ENCODE data around the gene MDH2. TPM values are rescaled to one million over a fixed set of nuclear protein-coding genes. Genes with fewer than 3 reads are reported as not detected.

The MDH2 gene
- total and polyA plus RNA-seq, 2 of the 4 experiments (the other 2 are of a cell fraction) = 55.4 to 206 TPM

- dilution Hi-C loops (cut with HindIII; ENCODE audit: low sequenced_read_pairs, unreplicated experiment) = no loop called here
- Histone ChIP-seq H3K14ac (replicated peaks; ENCODE audit: low read depth, low read length) (no peak overlapping the region), H3K9me3 (ENCODE audit: control insufficient read depth, insufficient read depth, low read length) (no peaks in the 10 kb centered on the region), H3K4me2 (ENCODE audit: low read depth, low read length) (no peak overlapping the region), H3K4me3 (ENCODE audit: insufficient read depth, low read depth, low read length) (no peak overlapping the region), H3K23ac (ENCODE audit: low read depth, low read length) (no peak overlapping the region), H4K5ac (ENCODE audit: low read depth, low read length) (no peak overlapping the region), H3K79me1 (ENCODE audit: low read depth in 1 of 2, low read length in 2 of 2) (peaks cover 14 to 48% of the 10 kb centered on the region in 2 experiments), H3K27ac (ENCODE audit: insufficient read depth, low read length) (no peak overlapping the region), H4K20me1 (ENCODE audit: insufficient read depth, low read length) (peaks cover 12% of the 10 kb centered on the region), H4K8ac (ENCODE audit: low read depth in 2 of 2, low read length in 2 of 2) (no peak overlapping the region), H2BK120ac (ENCODE audit: low read depth, low read length) (no peak overlapping the region), H3K18ac (ENCODE audit: low read depth, low read length) (no peak overlapping the region), H2BK20ac (ENCODE audit: low read depth, low read length) (no peak overlapping the region), H3K27me3 (ENCODE audit: control insufficient read depth, insufficient read depth, low read length) (no peaks in the 10 kb centered on the region), H3K36me3 (ENCODE audit: control insufficient read depth, insufficient read depth, low read length) (peaks cover 86% of the 10 kb centered on the region), H3K56ac (ENCODE audit: extremely low read depth, insufficient read depth, low read length) (no peak overlapping the region), H4K91ac (ENCODE audit: insufficient read depth, low read depth, low read length) (no peak overlapping the region), H3K9me1 (ENCODE audit: insufficient read depth, low read length) (peaks cover 9% of the 10 kb centered on the region), H3K4ac (ENCODE audit: low read depth, low read length) (no peak overlapping the region), H2AK5ac (ENCODE audit: low read depth, low read length) (no peak overlapping the region), H2BK5ac (ENCODE audit: low read depth, low read length, poor library complexity, severe bottlenecking) (no peak overlapping the region), H2AFZ (replicated peaks; ENCODE audit: low read length, poor library complexity) (peak overlapping the region; percentile 13), H3K9ac (ENCODE audit: low read depth, low read length) (no peak overlapping the region), H2BK15ac (ENCODE audit: low read depth, low read length) (no peak overlapping the region), H3K4me1 (ENCODE audit: control insufficient read depth, insufficient read depth, low read length) (no peaks in the 10 kb centered on the region), H2AK9ac (replicated peaks; ENCODE audit: low read depth, low read length, poor library complexity) (no peak overlapping the region)
- DNase-seq (no peak), ATAC-seq (ENCODE audit: low read depth) (no peak)
- 96% methylated on average over 7 of the region's 15 CpGs; no CpG with 5 or more reads in 1 of the 2 experiments for WGBS, 2 experiments (ENCODE audit: extremely low coverage in 2 of 2, insufficient read length in 1 of 2)
- intact Hi-C loops (cut with micrococcal nuclease) = no loop called here
- TF ChIP-seq CEBPB (IDR thresholded peaks at IDR 0.05; ENCODE audit: low read depth, low read length) (no peak), BHLHE40 (IDR thresholded peaks at IDR 0.05; ENCODE audit: low read depth, low read length) (no peak), RAD21 (IDR thresholded peaks at IDR 0.05; ENCODE audit: low read length) (no peak)
- no TSS peak for BruUV-seq (replicated peaks)
- ChIA-PET CTCF (no interaction called here), POLR2A (ENCODE audit: unreplicated experiment) (no interaction called here)
- in situ Hi-C loops (cut with MboI; ENCODE audit: low sequenced_read_pairs) = no loop called here
Measured at GRCh38 chr7:76062254-76062653, 14.3 kb downstream of the MDH2 start.
